GM19025 (cell line): ENCODE data around the gene SKI.
"Not testable (repeated sequence)": the region's sequence is repeated elsewhere in the genome, so short reads cannot be mapped to it uniquely, and the experiment has no call there.

Experiments
- ATAC-seq: cut with Tn5 transposase; IDR thresholded peaks from one replicate; pipeline ENCODE4 v1.9.1; 2021; ENCODE audit warnings: mild to moderate bottlenecking, low read depth, moderate library complexity; ENCODE audit not compliant: unreplicated experiment

Gene SKI

GRCh38 chr1:2257245-2257627 lies 29.1 kb downstream of the SKI start:
- no peak for ATAC-seq

GRCh38 chr1:2258122-2258681 lies 30.1 kb downstream of the SKI start:
- no peak for ATAC-seq

- ATAC-seq, result no peak
Measured at GRCh38 chr1:2258996-2259395, 30.9 kb downstream of the SKI start.

- ATAC-seq, result no peak
Measured at GRCh38 chr1:2259668-2260402, 31.7 kb downstream of the SKI start.

- ATAC-seq, result not testable (repeated sequence)
Measured at GRCh38 chr1:2260470-2260869, 32.4 kb downstream of the SKI start.

GRCh38 chr1:2260917-2261316 lies 32.8 kb downstream of the SKI start:
- no peak for ATAC-seq

- not testable (repeated sequence) for ATAC-seq
Measured at GRCh38 chr1:2261476-2262395, 33.6 kb downstream of the SKI start.

- ATAC-seq, result no peak
Measured at GRCh38 chr1:2266301-2266975, 38.3 kb downstream of the SKI start.

- no peak for ATAC-seq
Measured at GRCh38 chr1:2267051-2267830, 39.1 kb downstream of the SKI start.

GRCh38 chr1:2267862-2268261 lies 39.7 kb downstream of the SKI start:
- no peak for ATAC-seq

GRCh38 chr1:2268285-2269056 lies 40.4 kb downstream of the SKI start:
- ATAC-seq, result no peak

- ATAC-seq, result no peak
Measured at GRCh38 chr1:2269193-2269921, 41.2 kb downstream of the SKI start.

GRCh38 chr1:2269922-2270259 lies 41.8 kb downstream of the SKI start:
- ATAC-seq, result no peak

GRCh38 chr1:2270260-2271100 lies 42.4 kb downstream of the SKI start:
- ATAC-seq, result no peak

- no peak for ATAC-seq
Measured at GRCh38 chr1:2271211-2271721, 43.1 kb downstream of the SKI start.

- no peak for ATAC-seq
Measured at GRCh38 chr1:2271841-2272655, 43.9 kb downstream of the SKI start.
